HG02870 (cell line): ENCODE results near the gene ZFP82.

Experiments used
- ATAC-seq: cut with Tn5 transposase; IDR thresholded peaks from one replicate; pipeline ENCODE4 v1.9.1; 2021; ENCODE audit warnings: mild to moderate bottlenecking, moderate library complexity; ENCODE audit not compliant: unreplicated experiment

The ZFP82 gene

GRCh38 chr19:36418287-36419001 lies at the start of gene ZFP82:
Gene ZFP82, minus strand, starts transcription at chr19:36418644. Its CDS starts 8,855 bp downstream, at chr19:36409789.
- peak; percentile 87 for ATAC-seq

DNA sequence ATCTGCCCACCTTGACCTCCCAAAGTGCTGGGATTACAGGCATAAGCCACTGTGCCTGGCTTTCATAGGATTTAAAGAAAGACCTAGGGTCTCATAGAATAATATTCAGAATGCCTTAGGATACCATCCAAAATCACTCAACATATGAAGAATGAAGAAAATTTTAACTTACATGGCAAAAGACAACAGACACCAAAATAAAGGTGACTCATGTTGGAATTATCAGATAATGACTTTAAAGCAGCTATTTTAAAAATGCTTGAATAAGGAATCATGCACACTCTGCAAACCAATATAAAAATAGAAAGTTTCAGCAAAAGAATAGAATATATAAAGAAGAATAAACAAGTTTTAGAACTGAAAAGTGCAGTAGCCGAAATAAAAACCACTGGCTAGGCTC lies 41.6 kb upstream of the ZFP82 start:
- no peak for ATAC-seq

DNA sequence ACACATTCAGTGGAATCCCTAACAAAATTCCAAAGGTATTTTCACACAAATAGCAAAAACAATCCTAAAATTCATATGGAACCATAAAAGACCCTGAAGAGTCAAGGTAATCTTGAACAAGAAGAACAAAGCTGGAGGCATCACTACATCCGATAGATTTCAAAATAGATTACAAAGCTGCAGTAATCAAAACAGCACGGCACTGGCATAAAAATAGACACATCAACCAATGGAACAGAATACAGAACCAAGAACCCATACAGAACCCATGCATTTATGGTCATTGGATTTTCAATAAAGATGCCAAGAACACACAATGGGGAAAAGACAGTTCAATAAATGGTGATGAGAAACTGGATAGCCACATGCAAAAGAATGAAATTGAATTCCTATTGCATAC lies 38.4 kb upstream of the ZFP82 start:
- no peak for ATAC-seq

DNA sequence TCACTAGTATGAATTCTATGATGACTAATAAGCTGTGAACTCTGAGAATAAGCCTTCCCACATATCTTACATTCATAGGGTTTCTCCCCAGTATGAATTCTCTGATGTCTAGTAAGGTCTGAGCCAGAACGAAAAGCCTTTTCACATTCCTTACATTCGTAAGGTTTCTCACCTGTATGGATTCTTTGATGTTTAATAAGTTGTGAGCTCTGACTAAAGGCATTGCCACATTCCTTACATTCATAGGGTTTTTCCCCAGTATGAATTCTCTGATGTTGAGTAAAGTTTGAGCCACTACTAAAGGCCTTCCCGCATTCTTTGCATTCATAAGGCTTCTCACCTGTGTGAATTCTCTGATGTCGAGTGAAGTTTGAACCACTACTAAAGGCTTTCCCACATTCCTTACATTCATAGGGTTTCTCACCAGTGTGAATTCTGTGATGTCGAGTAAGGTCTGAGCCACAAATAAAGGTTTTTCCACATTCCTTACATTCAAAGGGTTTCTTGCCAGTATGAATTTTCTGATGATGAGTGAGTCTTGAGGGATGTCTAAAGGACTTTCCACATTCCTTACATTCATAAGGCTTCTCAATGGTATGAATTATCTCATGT lies 30.7 kb upstream of the ZFP82 start:
- no peak for ATAC-seq

- ATAC-seq = no peak
Observed at GRCh38 chr19:36441339-36441738, 22.9 kb upstream of the ZFP82 start.

- ATAC-seq = no peak
Observed at GRCh38 chr19:36436531-36436930, 18.1 kb upstream of the ZFP82 start.

DNA sequence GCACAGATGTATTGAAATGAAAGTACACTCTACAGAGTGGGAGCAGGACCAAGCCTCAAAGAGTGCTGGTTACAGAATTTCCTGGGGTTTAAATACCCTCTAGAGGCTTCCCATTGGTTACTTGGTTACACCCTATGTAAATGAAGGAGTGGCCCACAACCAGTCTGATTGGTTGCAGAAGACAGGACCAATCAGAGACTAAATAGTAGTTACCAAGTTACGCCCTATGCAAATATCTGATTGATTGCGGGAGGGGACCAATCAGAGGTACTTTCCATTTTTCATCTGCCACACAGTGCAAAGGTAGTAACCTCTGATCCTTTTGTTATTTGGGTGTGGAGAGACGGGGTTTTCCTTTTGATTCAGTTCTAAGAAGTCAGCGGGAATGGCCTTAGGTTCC lies 5.5 kb upstream of the ZFP82 start:
- no peak for ATAC-seq

GRCh38 chr19:36421749-36422481 lies 3.5 kb upstream of the ZFP82 start:
- no peak for ATAC-seq

GRCh38 chr19:36420961-36421748 lies 2.7 kb upstream of the ZFP82 start:
- ATAC-seq = no peak

DNA sequence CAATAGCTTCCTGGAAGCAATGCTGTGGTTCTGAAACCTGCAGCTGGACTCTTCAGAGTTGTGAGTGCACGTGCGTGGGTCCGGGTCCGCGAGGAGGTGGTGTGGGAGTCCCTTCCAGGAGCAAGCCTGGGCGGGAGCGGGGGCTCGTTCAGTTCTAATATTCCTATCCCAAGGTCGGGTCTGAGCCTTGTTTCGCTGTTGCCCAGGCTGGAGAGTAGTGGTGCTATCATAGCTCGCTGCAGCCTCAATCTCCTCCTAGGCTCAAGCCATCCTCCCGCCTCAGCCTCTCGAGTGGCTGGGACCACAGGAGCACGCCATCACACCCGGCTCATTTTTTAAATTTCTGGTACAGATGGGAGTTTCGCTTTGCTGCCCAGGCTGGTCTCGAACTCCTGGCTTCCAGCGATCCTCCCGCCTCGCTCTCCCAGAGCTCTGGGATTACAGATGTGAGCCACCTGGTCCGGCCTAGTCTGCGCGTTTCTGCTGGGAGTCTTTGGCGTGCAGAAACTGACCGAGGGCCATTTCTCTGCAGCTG lies 625 bp downstream of the ZFP82 start:
- ATAC-seq = peak; percentile 10

DNA sequence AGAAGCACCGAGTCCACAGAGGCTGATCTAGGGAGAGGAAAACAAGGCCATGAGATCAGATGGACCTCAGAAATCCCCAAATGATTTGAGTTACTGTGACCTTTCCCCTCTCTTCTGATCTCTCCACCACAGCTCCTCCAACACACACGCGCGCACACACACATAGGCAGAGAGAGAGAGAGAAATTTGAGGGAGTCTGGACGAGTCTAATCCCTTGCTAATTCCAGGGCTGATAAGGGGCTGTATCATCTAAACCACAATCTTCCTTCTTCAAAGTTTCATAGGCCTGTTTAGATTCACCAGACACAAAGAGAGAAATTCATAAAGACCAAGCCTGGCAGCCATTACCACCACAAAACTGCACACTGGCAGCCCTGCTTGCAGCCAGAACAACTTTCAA lies 8.6 kb downstream of the ZFP82 start:
- no peak for ATAC-seq

- no peak for ATAC-seq
Observed at GRCh38 chr19:36408101-36408500, 10.3 kb downstream of the ZFP82 start.

DNA sequence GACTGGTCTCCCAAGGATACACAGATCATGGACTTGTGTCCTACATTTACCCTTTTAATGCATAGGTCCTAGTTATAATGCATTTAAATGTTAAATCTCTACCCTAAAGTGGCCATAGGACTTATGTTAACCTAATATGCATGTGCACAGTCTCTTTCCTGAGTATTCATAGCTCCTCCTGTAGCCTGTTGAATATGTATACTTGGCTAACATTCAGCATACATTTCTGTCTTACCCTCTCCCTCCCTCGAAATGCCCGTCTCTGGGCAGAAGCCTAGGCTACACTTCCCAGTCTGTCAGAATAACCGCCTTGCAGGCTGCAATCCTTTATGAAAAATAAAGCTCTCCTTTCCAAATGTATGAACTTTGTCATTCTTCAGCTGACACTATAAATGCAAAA lies 13.9 kb downstream of the ZFP82 start:
- no peak for ATAC-seq

GRCh38 chr19:36401475-36401874 lies 17.0 kb downstream of the ZFP82 start:
- ATAC-seq = no peak

DNA sequence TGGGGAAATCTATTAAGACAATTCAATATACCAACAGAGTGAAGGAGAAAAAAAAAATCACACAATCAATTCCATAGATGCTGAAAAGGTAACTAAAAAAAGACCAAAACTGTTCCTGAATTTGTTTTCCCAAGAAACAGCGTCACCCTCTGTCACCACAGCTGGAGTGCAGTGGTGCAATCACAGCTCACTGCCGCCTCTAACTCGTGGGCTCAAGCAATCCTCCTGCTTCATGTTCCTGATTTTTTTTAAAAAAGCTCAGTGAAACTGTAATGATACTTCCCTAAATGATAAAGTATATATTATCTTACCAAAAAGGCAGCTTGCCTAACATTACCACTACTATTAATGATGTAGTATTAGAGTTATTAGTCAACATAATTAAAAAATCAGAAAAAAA lies 19.9 kb downstream of the ZFP82 start:
- ATAC-seq = no peak

- no peak for ATAC-seq
Observed at GRCh38 chr19:36392916-36393673, 25.3 kb downstream of the ZFP82 start.

GRCh38 chr19:36379510-36379819 lies 39.0 kb downstream of the ZFP82 start:
- ATAC-seq = no peak

DNA sequence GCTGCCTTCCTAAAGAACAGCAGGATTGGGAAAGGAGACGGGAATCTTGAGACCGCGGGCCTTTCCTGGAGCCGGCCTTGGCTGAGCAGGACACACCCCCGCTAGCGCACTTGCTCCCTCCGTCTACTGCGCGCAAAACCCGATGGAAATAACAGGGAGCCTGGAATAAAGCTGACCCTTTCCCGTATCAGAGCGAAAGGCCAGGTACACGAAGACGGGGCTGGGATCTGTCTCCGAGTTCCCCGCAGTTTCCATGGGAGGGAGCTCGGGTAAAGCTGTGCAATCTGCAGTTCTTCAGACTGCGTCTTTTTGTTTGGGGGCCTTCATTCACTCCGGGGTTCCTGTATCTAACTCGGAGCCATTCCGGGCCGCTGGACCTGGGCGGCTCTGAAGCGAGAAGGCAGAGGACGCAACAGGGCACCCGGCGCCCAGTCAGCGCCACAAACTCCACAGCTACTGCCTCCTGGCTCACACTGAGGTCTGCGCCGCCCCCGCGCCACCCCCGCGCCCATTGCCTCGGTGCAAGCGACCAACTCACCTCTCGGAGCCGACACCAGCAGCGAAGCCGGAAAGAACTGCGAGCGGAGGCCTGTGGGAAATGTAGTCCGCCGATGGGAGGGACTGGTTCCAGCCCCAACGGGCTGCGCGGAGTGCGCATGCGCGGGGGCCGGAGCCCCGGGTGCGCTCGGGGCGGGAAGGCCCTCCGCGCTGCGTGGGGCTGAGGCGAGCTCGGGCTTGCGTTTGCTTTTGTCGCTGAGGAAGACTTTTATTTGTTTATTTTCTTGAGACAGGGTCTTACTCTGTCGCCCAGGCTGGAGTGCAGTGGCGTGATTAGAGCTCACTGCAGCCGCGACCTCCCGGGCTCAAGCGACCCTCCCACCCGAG lies 39.6 kb downstream of the ZFP82 start, which contains the start of gene ZFP14:
Gene ZFP14, minus strand, starts transcription at position 577 of the 885 bp plus-strand sequence. CDS start 11,309 bp downstream, outside the sequence.
- peak; percentile 97 for ATAC-seq

DNA sequence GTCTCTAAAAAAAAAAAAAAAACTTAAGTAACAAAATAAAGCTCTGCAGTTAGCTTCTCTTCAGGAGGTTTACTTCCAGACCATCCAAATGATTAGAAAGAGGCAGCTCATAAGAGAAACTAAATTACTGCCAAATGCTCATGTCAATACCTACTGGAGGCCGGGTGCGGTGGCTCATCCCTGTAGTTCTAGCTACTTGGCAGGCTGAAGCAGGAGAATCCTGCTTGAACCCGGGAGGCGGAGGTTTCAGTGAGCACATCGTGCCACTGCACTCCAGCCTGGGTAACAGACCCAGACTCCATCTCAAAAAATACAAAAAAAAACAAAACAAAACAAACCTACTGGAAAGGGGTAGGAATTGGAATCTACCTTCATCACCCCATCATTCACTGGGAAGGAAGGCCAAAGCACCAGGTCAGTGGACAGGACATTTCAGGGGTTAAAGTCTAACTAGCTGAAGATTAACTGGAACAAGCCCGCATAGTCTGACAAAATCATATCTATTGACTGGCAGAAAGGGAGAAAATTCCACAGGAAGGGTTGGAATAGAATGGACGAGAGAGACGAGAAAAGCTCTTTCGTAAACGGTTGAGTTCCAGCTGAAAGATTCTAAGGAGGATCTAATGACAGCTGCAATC lies 40.8 kb downstream of the ZFP82 start:
- ATAC-seq = no peak
